Lower leg skin (tissue), 4 donors: ENCODE measurements around the gene RANBP3. TPM values are rescaled to one million over a fixed set of nuclear protein-coding genes. Genes with fewer than 3 reads are reported as not detected.

ENCODE experiments used
- DNase-seq, 2 donors: peaks; one replicate each; pipeline ENCODE4 v3.0.0-alpha.2; 2019; ENCODE audit warnings: low spot score in 2 of 2
- H3K4me3 ChIP-seq: fragments of 200-600 bp; sonication (generic); 2 replicates; pipeline ENCODE4 v1.5.1; 2017; ENCODE audit warnings: mild to moderate bottlenecking, low read depth; ENCODE audit not compliant: poor library complexity, severe bottlenecking
- CTCF ChIP-seq, 3 donors: fragments of 450-650 bp; IDR thresholded peaks; one replicate each; pipeline ENCODE4 v1.5.1; 2016; ENCODE audit warnings: antibody characterized with exemption in 3 of 3, mild to moderate bottlenecking in 3 of 3, moderate library complexity in 2 of 3
- POLR2A ChIP-seq, 2 donors: fragments of 450-650 bp; IDR thresholded peaks; one replicate each; pipeline ENCODE4 v1.6.1; 2016 to 2017; ENCODE audit warnings: antibody characterized with exemption in 2 of 2, mild to moderate bottlenecking in 1 of 2, moderate library complexity in 1 of 2
- WGBS, 2 donors: methylation state at CpG; one replicate each; pipeline ENCODE4 v1.1.5; 2018; 5-methylcytosine and 5-hydroxymethylcytosine counted together
- intact Hi-C: fragments of 100-400 bp; cut with DNase I; formaldehyde crosslinking; loops from one replicate; pipeline ENCODE4 v1.15.0; 2023; ENCODE audit warnings: low total_unique reads
- total RNA-seq, 4 donors: library from RNA; depleted of rRNA; stranded (reverse); fragments of >200 nt; gene quantifications; one replicate each; pipeline ENCODE4 v1.1.0, GENCODE V29; 2016

RANBP3 gene
- total RNA-seq, 4 donors from 2014 or later = 57.2 to 116 (median 72.0) TPM

GRCh38 chr19:5983367-5983955 is 5.5 kb upstream of the RANBP3 start:
- intact Hi-C loops = no loop called here
- no peak overlapping the region for H3K4me3 ChIP-seq
- WGBS, 2 donors = 61% methylated on average over 14 of the region's 14 CpGs
- TF ChIP-seq POLR2A (IDR thresholded peaks at IDR 0.05) (no peak), CTCF (IDR thresholded peaks at IDR 0.05) (no peak)
- DNase-seq = peak in 1 of 2 donors; percentile 38

- H3K4me3 ChIP-seq = peak overlapping the region; percentile 20
- intact Hi-C loops = no loop called here
- no peak for TF ChIP-seq CTCF (IDR thresholded peaks at IDR 0.05)
- TF ChIP-seq POLR2A (IDR thresholded peaks at IDR 0.05) = no peak
- no peak for DNase-seq
- 47 to 58% methylated on average over 19 to 27 of the region's 33 CpGs for WGBS, 2 donors
Observed at GRCh38 chr19:5978606-5979552, 939 bp upstream of the RANBP3 start.

- WGBS, 2 donors = 1% methylated on average over 19 to 37 of the region's 43 CpGs
- DNase-seq = no peak
- H3K4me3 ChIP-seq = peak overlapping the region; percentile 94
- intact Hi-C loops = no loop called here
- TF ChIP-seq POLR2A (IDR thresholded peaks at IDR 0.05) = no peak
- no peak for TF ChIP-seq CTCF (IDR thresholded peaks at IDR 0.05)
Observed at GRCh38 chr19:5977222-5977784, 637 bp downstream of the RANBP3 start.

GRCh38 chr19:5976768-5977167 is 1.2 kb downstream of the RANBP3 start:
- 37 to 52% methylated on average over 8 of the region's 8 CpGs for WGBS, 2 donors
- peak overlapping the region; percentile 94 for H3K4me3 ChIP-seq
- intact Hi-C loops = no loop called here
- TF ChIP-seq POLR2A (IDR thresholded peaks at IDR 0.05) (no peak), CTCF (IDR thresholded peaks at IDR 0.05) (no peak)
- DNase-seq = no peak

GRCh38 chr19:5975388-5975728 is 2.6 kb downstream of the RANBP3 start:
- DNase-seq = no peak
- no peak overlapping the region for H3K4me3 ChIP-seq
- TF ChIP-seq POLR2A (IDR thresholded peaks at IDR 0.05) = no peak
- no peak for TF ChIP-seq CTCF (IDR thresholded peaks at IDR 0.05)
- intact Hi-C loops = no loop called here
- 81 to 89% methylated on average over 3 of the region's 3 CpGs for WGBS, 2 donors
